Stomach (tissue), 4 donors: ENCODE results near the gene UBAC2.
"Not testable (repeated sequence)": the region's sequence is repeated elsewhere in the genome, so short reads cannot be mapped to it uniquely, and the experiment has no call there.

ENCODE experiments used
- CTCF ChIP-seq, 7 experiments: fragments of 450-650 bp in 4 of 7; fragments of 200-600 bp in 3 of 7; sonication (generic) in 3 of 7; IDR thresholded peaks; one replicate each; pipeline ENCODE4 v1.5.1; 2016 to 2019; ENCODE audit warnings: antibody characterized with exemption in 7 of 7, control low read depth in 2 of 7, mild to moderate bottlenecking in 1 of 7
- EP300 ChIP-seq: sonication (generic); formaldehyde crosslinking; IDR thresholded peaks from one replicate; pipeline ENCODE4 v1.6.1; 2017; ENCODE audit warnings: antibody characterized with exemption
- POLR2AphosphoS5 ChIP-seq, 3 donors: sonication (generic); formaldehyde crosslinking; IDR thresholded peaks; one replicate each; pipeline ENCODE4 v1.6.1; 2016; ENCODE audit warnings: antibody characterized with exemption in 3 of 3

- not testable (repeated sequence) for TF ChIP-seq CTCF (IDR thresholded peaks at IDR 0.05); EP300; POLR2AphosphoS5 (IDR thresholded peaks at IDR 0.05)
Observed at GRCh38 chr13:99249606-99250005, 49.0 kb downstream of the UBAC2 start.
